Fibroblast of skin of right biceps (primary cell): ENCODE measurements around the gene PTPRM.

Experiments
- DNase-seq: peaks from one replicate; pipeline ENCODE4 v3.0.0-alpha.2; 2013

PTPRM gene

DNA sequence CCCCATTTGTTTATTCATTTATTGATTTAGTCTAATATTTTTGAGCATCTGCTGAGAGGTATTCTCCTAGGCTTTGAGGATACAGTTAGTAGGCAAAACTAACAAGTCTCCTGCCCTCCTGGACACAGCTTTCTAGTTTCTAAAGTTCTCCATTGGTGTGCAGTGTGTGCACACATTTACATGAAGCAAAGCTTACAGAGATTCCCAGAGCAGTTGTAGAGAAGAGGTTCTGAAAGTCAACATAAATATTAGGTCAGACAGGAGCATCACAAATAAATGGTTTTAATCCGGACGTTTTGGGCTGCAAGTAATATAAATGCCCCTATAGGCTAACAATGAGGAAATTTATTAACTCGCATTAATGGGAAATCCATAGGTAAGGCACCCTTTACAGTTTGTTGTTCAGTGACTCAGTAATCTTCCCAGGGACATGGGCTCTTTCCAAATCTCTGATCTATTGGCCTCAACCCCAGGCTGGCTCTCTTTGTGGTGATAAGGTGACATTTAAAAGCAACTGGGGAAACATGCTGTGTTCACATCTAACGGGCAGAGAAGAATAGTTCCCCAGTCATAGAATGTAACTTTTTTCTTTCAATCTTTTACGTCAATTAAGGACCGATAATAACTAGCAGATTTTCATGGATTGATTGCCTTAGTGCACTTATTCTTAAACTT is 407.2 kb downstream of the PTPRM start:
- no peak for DNase-seq

GRCh38 chr18:7977897-7978296 is 410.8 kb downstream of the PTPRM start:
- no peak for DNase-seq

GRCh38 chr18:7978834-7979233 is 411.7 kb downstream of the PTPRM start:
- DNase-seq = no peak

GRCh38 chr18:7979714-7980113 is 412.6 kb downstream of the PTPRM start:
- no peak for DNase-seq

DNA sequence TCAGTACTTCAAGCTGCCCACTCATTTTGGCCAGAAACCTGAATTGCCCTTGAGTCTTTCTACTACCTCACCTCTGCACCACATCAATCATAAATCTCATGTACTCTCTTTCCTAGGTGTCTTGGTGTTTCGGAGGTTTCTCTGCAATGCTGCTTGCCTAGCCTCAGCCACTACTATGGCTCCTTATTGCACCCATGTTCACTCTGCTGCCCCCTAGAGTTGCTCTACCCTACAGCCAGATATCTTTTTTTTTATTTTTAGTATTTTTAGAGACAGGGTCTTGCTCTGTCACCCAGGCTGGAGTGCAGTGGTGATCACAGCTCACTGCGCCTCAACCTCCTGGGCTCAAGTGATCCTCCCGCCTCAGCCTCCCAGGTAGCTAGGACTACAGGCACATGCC is 413.0 kb downstream of the PTPRM start:
- DNase-seq = no peak

- DNase-seq = no peak
Observed at GRCh38 chr18:7980656-7981055, 413.5 kb downstream of the PTPRM start.

DNA sequence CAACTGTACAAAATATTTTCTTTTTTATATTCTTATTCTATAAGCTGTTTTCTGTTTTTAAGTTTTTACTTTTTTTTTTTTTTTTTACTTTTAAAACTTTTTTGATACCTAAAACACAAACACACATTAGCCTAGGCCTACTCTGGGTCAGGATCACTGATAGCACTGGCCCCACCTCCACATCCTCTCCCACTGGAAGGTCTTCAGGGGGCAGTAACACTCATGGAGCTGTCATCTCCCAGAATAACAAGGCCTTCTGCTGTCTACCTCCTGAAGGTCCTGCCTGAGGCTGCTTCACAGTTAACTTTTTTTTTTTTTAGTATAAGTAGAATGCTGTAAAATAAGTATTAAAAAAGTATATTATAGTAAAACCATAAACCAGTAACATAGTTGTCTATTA is 415.1 kb downstream of the PTPRM start:
- DNase-seq = peak; percentile 19

- peak; percentile 86 for DNase-seq
Observed at GRCh38 chr18:7987284-7987976, 420.3 kb downstream of the PTPRM start.

- no peak for DNase-seq
Observed at GRCh38 chr18:7990670-7991069, 423.6 kb downstream of the PTPRM start.

- DNase-seq = peak; percentile 64
Observed at GRCh38 chr18:8001711-8002301, 434.7 kb downstream of the PTPRM start.

DNA sequence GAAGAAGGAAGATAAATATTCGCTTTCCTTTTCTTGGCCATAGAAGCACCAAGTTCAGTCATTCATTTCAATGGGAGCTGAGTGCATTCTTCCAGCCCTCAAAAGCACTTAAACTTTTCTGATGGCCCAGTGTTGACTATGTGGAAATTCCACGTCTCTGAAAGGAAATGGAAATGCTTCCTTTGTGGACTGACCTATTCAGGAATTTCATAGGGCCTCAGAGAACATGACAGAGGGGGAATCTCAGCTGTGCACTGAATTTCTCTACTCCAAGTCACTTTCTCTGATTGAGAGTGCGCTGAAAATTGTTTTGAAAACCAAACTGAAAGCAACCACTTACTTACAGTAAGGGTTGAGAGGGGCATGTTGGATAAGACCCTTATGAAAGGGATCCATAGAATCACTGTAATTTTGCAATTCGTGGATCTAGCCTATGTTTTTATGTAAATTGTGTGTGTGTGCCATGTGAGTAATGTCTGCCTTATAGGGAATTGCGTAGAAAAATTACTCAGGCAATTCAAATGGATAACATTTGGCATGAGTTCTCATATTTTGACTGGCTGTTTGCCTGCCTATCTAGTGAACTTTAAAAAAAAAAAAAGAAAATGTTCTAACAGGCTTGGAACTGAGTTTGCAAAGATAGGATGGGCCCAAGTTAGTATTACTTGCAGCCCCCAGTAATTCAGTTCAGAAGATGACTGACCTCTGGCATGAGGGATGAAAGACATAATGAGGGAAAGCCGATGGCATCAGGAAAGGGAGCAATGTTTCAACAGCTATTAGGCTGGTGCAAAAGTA is 437.0 kb downstream of the PTPRM start:
- DNase-seq = peak; percentile 73

GRCh38 chr18:8004792-8005191 is 437.7 kb downstream of the PTPRM start:
- DNase-seq = no peak

DNA sequence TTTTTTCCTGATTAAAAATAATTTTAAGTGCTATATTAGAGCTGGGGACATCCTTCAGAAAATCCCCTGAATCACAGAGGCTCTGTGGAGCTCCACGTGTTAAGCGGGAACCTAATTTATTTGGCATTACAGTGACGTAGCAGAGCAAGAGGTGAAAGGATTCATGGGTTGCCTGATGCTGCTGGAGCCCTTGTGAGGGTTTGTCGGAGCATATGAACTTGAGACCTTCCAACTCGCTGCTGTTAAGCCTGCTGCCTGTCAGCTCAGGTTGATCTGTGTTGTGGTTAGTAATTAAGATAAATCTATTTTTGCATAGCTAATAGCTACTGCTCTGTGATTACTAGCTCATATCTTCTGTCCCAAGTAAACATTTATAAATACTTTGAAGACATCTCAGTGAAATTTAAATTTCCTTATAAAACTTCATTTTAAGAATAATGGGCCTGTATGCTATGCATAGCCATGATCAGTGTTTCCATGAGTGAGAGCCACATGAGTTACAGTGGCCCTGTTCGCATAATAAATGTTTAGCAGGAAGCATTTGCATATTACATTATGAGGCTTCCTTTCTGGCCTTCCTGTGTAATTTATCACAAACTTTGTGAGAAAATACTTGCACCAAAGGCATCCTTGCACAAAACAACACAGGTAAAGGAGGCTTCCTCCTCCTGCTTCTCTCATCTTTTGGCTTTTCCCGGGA is 438.9 kb downstream of the PTPRM start:
- DNase-seq = no peak

- DNase-seq = no peak
Observed at GRCh38 chr18:8006979-8007378, 439.9 kb downstream of the PTPRM start.

- no peak for DNase-seq
Observed at GRCh38 chr18:8008033-8008432, 440.9 kb downstream of the PTPRM start.

GRCh38 chr18:8011361-8011760 is 444.2 kb downstream of the PTPRM start:
- DNase-seq = no peak

- no peak for DNase-seq
Observed at GRCh38 chr18:8011906-8012305, 444.8 kb downstream of the PTPRM start.

DNA sequence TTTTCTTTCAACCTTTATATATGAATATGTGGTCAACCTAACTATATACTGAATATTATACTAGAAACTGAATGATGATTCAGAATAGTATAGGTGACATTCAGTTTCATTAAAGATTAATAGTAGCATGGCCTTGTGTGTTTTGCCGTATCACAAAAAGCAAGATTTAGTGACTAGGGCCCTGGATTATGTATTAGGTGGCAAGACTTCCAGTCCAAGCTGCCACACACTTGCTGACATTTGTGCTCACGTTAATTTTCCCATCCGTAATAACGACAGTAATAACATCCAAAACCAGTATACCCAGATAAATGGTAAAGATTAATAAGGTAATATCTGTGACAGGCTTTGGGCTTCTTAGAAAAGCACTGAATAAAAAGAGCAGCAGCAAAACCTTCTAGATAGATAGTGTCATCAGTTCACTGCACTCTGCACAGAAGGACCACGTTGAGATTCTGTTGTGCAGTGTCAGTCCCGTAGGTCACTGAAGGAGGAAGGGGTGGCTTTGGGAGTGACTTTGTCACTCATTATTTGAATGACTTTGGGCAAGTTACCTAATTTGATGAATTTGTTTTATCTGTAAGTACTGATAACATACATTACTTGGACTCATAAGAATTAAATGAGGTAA is 451.7 kb downstream of the PTPRM start:
- DNase-seq = no peak

GRCh38 chr18:8019600-8019999 is 452.5 kb downstream of the PTPRM start:
- no peak for DNase-seq

GRCh38 chr18:8020132-8020846 is 453.2 kb downstream of the PTPRM start:
- no peak for DNase-seq

DNA sequence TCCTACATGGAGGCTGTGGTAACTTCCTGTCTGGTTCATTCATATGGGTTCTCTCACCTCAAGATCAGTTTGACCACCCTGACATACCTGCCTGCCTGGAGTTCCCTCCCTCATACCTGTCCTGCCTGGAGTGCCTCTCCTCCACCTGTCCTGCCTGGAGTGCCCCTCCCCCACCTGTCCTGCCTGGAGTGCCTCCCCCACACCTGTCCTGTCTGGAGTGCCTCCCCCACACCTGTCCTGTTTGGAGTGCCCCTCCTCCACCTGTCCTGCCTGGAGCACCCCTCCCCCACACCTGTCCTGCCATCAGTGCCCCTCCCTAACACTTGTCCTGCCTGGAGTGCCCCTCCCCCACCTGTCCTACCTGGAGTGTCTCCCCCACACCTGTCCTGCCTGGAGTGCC is 461.9 kb downstream of the PTPRM start:
- DNase-seq = no peak

DNA sequence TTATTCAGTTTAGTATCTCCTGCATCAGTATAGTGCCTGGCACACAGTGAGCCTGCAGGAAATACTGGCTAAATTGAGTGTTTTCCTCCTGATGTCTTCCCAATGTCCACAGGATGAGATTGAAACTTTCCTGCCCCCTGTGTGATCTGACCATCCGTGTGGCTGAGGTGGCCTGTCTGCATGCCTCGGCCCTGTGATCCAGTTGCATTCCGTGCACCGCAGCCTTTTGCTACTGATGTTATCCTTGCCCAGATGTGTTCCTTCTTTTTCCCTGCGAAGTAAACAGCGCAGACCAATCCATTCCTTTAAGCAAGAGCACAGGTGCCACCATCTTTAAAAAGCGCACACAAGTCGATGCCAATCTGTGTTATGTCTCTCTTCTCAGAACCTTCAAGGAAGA is 462.6 kb downstream of the PTPRM start:
- DNase-seq = no peak
